ENCODE results near the gene HDAC7. TPM values are rescaled to one million over a fixed set of nuclear protein-coding genes. Genes with fewer than 3 reads are reported as not detected.
"Not testable (repeated sequence)": the region's sequence is repeated elsewhere in the genome, so short reads cannot be mapped to it uniquely, and the experiment has no call there.

HDAC7 gene
- total RNA-seq, 1 donor from 2014 or later: 253 TPM

- intact Hi-C loops (cut with micrococcal nuclease): loop anchor here (1.0 to 10.0 kb wide), 7 partner anchors 19 to 1438 kb away; partner anchors contain the start of genes RAPGEF3 and SLC38A2
- Mint-ChIP-seq H3K36me3 (ENCODE audit: low read depth) (peaks cover 78% of the 10 kb centered on the region), H3K4me1 (ENCODE audit: low read depth) (peaks cover 75% of the 10 kb centered on the region), H3K27me3 (ENCODE audit: low read depth) (no peaks in the 10 kb centered on the region), H3K4me3 (ENCODE audit: low read depth) (peak overlapping the region; percentile 95), H3K27ac (peak overlapping the region; percentile 100), H3K9me3 (peaks cover 4% of the 10 kb centered on the region)
- DNase-seq (ENCODE audit: low spot score): peak; percentile 86
Observed at GRCh38 chr12:47812797-47813510, 6.7 kb downstream of the HDAC7 start.

GRCh38 chr12:47811581-47812484, 7.9 kb downstream of the HDAC7 start:
- peaks cover 77% of the 10 kb centered on the region for H3K36me3 Mint-ChIP-seq (ENCODE audit: low read depth)
- DNase-seq (ENCODE audit: low spot score): no peak
- peaks cover 4% of the 10 kb centered on the region for H3K9me3 Mint-ChIP-seq
- peaks cover 78% of the 10 kb centered on the region for H3K4me1 Mint-ChIP-seq (ENCODE audit: low read depth)
- peak overlapping the region; percentile 95 for H3K4me3 Mint-ChIP-seq (ENCODE audit: low read depth)
- H3K27me3 Mint-ChIP-seq (ENCODE audit: low read depth): no peaks in the 10 kb centered on the region
- peak overlapping the region; percentile 97 for H3K27ac Mint-ChIP-seq
- intact Hi-C loops (cut with micrococcal nuclease): loop anchor here (1.0 to 10.0 kb wide), 6 partner anchors 7 to 1437 kb away; partner anchors contain the start of genes HDAC7, RAPGEF3 and SLC38A2

GRCh38 chr12:47811072-47811396, 8.7 kb downstream of the HDAC7 start:
- Mint-ChIP-seq H3K27ac (peak overlapping the region; percentile 97), H3K36me3 (ENCODE audit: low read depth) (peaks cover 76% of the 10 kb centered on the region), H3K4me3 (ENCODE audit: low read depth) (peak overlapping the region; percentile 95), H3K27me3 (ENCODE audit: low read depth) (no peaks in the 10 kb centered on the region), H3K4me1 (ENCODE audit: low read depth) (peaks cover 80% of the 10 kb centered on the region), H3K9me3 (peaks cover 4% of the 10 kb centered on the region)
- intact Hi-C loops (cut with micrococcal nuclease): loop anchor here (1.0 to 10.0 kb wide), 4 partner anchors 8 to 1436 kb away; partner anchors contain the start of genes HDAC7 and SLC38A2
- DNase-seq (ENCODE audit: low spot score): no peak

- Mint-ChIP-seq H3K27ac (peak overlapping the region; percentile 97), H3K4me1 (ENCODE audit: low read depth) (peaks cover 87% of the 10 kb centered on the region), H3K4me3 (ENCODE audit: low read depth) (peak overlapping the region; percentile 37), H3K36me3 (ENCODE audit: low read depth) (peaks cover 76% of the 10 kb centered on the region)
- intact Hi-C loops (cut with micrococcal nuclease): loop anchor here (2.0 to 5.0 kb wide), 2 partner anchors 31 to 868 kb away; no protein-coding TSS in a partner anchor
- not testable (repeated sequence) for H3K9me3 Mint-ChIP-seq; H3K27me3 Mint-ChIP-seq (ENCODE audit: low read depth); DNase-seq (ENCODE audit: low spot score)
Observed at GRCh38 chr12:47809518-47809917, 10.2 kb downstream of the HDAC7 start.

- peak; percentile 45 for DNase-seq (ENCODE audit: low spot score)
- no peaks in the 10 kb centered on the region for H3K27me3 Mint-ChIP-seq (ENCODE audit: low read depth)
- peak overlapping the region; percentile 96 for H3K27ac Mint-ChIP-seq
- H3K36me3 Mint-ChIP-seq (ENCODE audit: low read depth): peaks cover 76% of the 10 kb centered on the region
- H3K4me3 Mint-ChIP-seq (ENCODE audit: low read depth): peak overlapping the region; percentile 68
- intact Hi-C loops (cut with micrococcal nuclease): loop anchor here (1.0 to 5.0 kb wide), 3 partner anchors 30 to 869 kb away; no protein-coding TSS in a partner anchor
- peaks cover 84% of the 10 kb centered on the region for H3K4me1 Mint-ChIP-seq (ENCODE audit: low read depth)
- H3K9me3 Mint-ChIP-seq: no peaks in the 10 kb centered on the region
Observed at GRCh38 chr12:47808574-47809365, 10.9 kb downstream of the HDAC7 start.

- H3K4me3 Mint-ChIP-seq (ENCODE audit: low read depth): peak overlapping the region; percentile 68
- peak overlapping the region; percentile 96 for H3K27ac Mint-ChIP-seq
- intact Hi-C loops (cut with micrococcal nuclease): loop anchor here (1.0 to 5.0 kb wide), 3 partner anchors 29 to 869 kb away; no protein-coding TSS in a partner anchor
- peak; percentile 75 for DNase-seq (ENCODE audit: low spot score)
- no peaks in the 10 kb centered on the region for H3K9me3 Mint-ChIP-seq
- peaks cover 85% of the 10 kb centered on the region for H3K4me1 Mint-ChIP-seq (ENCODE audit: low read depth)
- peaks cover 77% of the 10 kb centered on the region for H3K36me3 Mint-ChIP-seq (ENCODE audit: low read depth)
- no peaks in the 10 kb centered on the region for H3K27me3 Mint-ChIP-seq (ENCODE audit: low read depth)
Observed at GRCh38 chr12:47808050-47808449, 11.7 kb downstream of the HDAC7 start.

GRCh38 chr12:47807338-47807737, 12.4 kb downstream of the HDAC7 start:
- intact Hi-C loops (cut with micrococcal nuclease): loop anchor here (5.0 kb wide), 1 partner anchor 870 kb away; no protein-coding TSS in a partner anchor
- Mint-ChIP-seq H3K9me3 (no peaks in the 10 kb centered on the region), H3K4me3 (ENCODE audit: low read depth) (peak overlapping the region; percentile 68), H3K27ac (peak overlapping the region; percentile 96), H3K27me3 (ENCODE audit: low read depth) (no peaks in the 10 kb centered on the region), H3K36me3 (ENCODE audit: low read depth) (peaks cover 77% of the 10 kb centered on the region), H3K4me1 (ENCODE audit: low read depth) (peaks cover 88% of the 10 kb centered on the region)
- no peak for DNase-seq (ENCODE audit: low spot score)

- Mint-ChIP-seq H3K27me3 (ENCODE audit: low read depth) (no peaks in the 10 kb centered on the region), H3K36me3 (ENCODE audit: low read depth) (peaks cover 70% of the 10 kb centered on the region), H3K4me3 (ENCODE audit: low read depth) (peak overlapping the region; percentile 45), H3K9me3 (no peaks in the 10 kb centered on the region), H3K4me1 (ENCODE audit: low read depth) (peaks cover 86% of the 10 kb centered on the region), H3K27ac (peak overlapping the region; percentile 96)
- intact Hi-C loops (cut with micrococcal nuclease): loop anchor here (5.0 kb wide), 1 partner anchor 872 kb away; no protein-coding TSS in a partner anchor
- DNase-seq (ENCODE audit: low spot score): no peak
Observed at GRCh38 chr12:47805417-47805816, 14.3 kb downstream of the HDAC7 start.

- no peaks in the 10 kb centered on the region for H3K9me3 Mint-ChIP-seq
- intact Hi-C loops (cut with micrococcal nuclease): loop anchor here (5.0 kb wide), 1 partner anchor 33 kb away; no protein-coding TSS in a partner anchor
- peak overlapping the region; percentile 96 for H3K27ac Mint-ChIP-seq
- peaks cover 73% of the 10 kb centered on the region for H3K36me3 Mint-ChIP-seq (ENCODE audit: low read depth)
- no peaks in the 10 kb centered on the region for H3K27me3 Mint-ChIP-seq (ENCODE audit: low read depth)
- no peak for DNase-seq (ENCODE audit: low spot score)
- H3K4me3 Mint-ChIP-seq (ENCODE audit: low read depth): no peak overlapping the region
- H3K4me1 Mint-ChIP-seq (ENCODE audit: low read depth): peaks cover 80% of the 10 kb centered on the region
Observed at GRCh38 chr12:47804171-47804570, 15.5 kb downstream of the HDAC7 start.

- Mint-ChIP-seq H3K9me3 (no peaks in the 10 kb centered on the region), H3K27ac (peak overlapping the region; percentile 96), H3K27me3 (ENCODE audit: low read depth) (no peaks in the 10 kb centered on the region), H3K36me3 (ENCODE audit: low read depth) (peaks cover 76% of the 10 kb centered on the region), H3K4me3 (ENCODE audit: low read depth) (peak overlapping the region; percentile 26), H3K4me1 (ENCODE audit: low read depth) (peaks cover 73% of the 10 kb centered on the region)
- intact Hi-C loops (cut with micrococcal nuclease): loop anchor here (5.0 kb wide), 1 partner anchor 34 kb away; no protein-coding TSS in a partner anchor
- no peak for DNase-seq (ENCODE audit: low spot score)
Observed at GRCh38 chr12:47803191-47803875, 16.4 kb downstream of the HDAC7 start.

- Mint-ChIP-seq H3K4me3 (ENCODE audit: low read depth) (peak overlapping the region; percentile 37), H3K9me3 (no peaks in the 10 kb centered on the region), H3K4me1 (ENCODE audit: low read depth) (peaks cover 67% of the 10 kb centered on the region), H3K27me3 (ENCODE audit: low read depth) (no peaks in the 10 kb centered on the region), H3K36me3 (ENCODE audit: low read depth) (peaks cover 75% of the 10 kb centered on the region), H3K27ac (peak overlapping the region; percentile 96)
- no peak for DNase-seq (ENCODE audit: low spot score)
- intact Hi-C loops (cut with micrococcal nuclease): loop anchor here (5.0 kb wide), 1 partner anchor 35 kb away; no protein-coding TSS in a partner anchor
Observed at GRCh38 chr12:47802312-47802711, 17.4 kb downstream of the HDAC7 start.
